M059J (cell line): ENCODE measurements around the gene SRGAP3. TPM values are rescaled to one million over a fixed set of nuclear protein-coding genes. Genes with fewer than 3 reads are reported as not detected.

ENCODE experiments used
- DNase-seq: peaks from one replicate; pipeline ENCODE4 v3.0.0-alpha.2; 2012; ENCODE audit warnings: low read depth
- total RNA-seq: library from RNA; depleted of rRNA; stranded (reverse); fragments of >200 nt; shearing (Covaris generic); gene quantifications from 2 replicates; pipeline ENCODE4 v1.2.3, GENCODE V29; 2014

Gene SRGAP3
- total RNA-seq, 1 experiment from 2014 or later = 2.6 TPM

DNA sequence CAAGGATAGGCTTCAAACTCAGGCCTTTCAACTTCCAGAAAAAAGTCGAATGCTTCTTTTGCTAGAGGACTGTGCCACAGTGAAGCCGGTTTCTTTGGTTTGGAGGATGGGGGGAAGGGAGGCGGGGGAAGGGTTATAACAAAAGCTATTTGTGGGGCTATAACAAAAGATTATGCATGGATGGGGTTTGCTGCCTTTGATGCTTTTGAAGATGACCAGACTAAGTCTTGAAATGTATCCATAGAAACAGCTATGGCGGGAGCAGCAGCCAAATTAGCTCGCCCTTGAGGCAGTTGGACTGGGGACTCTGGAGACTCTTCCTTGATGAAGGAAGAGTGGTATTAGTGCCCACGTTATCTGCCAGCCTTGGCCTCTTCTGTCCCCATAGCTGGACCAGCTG lies 47.5 kb downstream of the SRGAP3 start:
- no peak for DNase-seq

DNA sequence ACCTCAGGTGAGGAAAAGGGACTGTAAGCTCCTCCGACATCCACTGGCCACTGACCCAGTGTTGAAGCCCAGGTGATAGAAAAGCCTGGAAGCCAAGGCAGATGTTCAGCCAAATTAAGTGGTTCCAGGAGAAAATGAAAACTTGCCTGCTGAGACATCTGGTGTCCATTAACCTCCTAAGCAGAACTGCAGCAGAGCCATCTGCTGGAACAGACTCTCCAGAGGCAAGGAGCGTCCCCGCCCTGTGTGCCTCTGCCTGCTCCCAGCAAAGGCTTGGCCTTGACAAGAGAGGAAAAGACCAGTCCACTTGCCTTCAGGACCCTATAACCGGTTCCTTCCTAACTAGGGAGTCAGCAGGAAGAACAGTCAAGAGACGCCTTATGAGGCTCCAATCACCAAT lies 48.2 kb downstream of the SRGAP3 start:
- no peak for DNase-seq

DNA sequence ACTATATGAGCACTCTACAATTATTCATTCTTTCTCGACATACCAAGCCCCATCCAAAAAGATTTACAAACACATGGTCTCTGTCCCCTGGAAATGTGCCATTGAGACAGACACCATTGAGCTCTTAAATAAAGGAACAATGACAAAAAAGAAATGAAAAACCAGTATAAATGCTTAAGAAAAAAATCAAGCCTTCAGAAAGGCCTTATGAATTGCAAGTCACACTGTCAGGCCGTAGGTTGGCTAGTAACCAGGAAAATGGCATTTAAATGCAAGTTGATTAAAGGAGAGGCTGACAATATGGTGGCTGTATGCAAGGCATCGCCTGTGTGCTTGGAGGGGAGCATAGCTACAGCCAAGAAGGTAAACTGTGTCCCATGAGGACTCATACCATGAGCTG lies 49.7 kb downstream of the SRGAP3 start:
- no peak for DNase-seq

DNA sequence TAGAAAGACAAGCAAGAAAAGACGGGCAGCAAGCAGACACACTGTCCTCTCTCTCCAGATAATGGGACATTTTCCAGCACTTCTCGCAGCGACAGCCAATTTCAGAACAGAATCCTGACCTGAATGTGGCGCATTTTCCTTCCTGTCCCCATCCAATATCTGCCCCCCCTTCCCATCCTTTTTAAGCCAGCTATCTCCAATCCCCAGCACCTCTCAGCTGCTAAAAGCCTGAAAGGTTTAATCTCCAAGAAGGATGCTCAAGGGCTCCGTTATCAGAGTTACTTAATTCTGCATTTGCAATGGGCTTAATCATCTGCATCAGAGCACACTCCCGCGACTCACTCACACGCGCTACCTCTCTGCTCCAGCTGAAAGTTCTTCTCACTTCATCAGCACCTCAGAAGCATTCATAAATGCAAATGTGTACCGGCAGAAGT lies 50.5 kb downstream of the SRGAP3 start:
- no peak for DNase-seq

DNA sequence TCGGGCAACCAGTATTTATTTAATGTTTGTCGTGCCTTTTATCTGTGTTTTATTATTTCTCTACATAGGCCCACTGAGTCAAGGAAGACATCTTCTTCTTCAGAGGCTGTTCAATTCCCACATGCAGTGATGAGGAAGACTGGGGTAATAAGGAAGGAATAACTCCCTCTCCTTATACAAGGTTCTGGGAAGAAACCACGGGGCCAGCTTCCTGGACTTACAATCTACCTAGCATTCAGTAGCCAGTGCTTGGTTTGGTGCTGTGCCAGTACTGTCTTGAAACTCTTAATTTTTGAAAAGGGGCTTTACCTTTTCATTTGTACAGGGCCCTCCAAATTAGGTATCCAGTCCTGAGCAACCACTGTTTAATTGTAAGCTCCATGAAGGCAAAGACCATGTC lies 51.2 kb downstream of the SRGAP3 start:
- no peak for DNase-seq

DNA sequence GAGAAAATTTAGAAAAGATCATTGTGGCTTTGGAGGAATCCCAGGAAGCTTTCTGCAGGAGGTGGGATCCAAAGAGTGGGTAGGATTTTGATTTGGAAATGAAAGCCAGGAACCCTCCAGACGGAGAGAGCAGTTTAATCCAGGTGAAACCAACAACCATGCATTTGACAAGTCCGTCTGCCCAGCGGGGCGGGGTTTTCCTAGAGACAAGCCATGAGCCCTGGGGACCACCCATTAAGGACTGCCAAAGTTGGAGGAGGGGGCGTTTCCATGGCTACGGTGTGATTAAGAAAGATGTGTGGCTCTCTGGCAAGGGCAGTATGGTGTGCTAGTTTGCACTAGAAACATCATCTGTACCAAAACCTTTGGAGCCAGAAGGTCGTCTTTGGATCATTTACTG lies 53.4 kb downstream of the SRGAP3 start:
- no peak for DNase-seq

DNA sequence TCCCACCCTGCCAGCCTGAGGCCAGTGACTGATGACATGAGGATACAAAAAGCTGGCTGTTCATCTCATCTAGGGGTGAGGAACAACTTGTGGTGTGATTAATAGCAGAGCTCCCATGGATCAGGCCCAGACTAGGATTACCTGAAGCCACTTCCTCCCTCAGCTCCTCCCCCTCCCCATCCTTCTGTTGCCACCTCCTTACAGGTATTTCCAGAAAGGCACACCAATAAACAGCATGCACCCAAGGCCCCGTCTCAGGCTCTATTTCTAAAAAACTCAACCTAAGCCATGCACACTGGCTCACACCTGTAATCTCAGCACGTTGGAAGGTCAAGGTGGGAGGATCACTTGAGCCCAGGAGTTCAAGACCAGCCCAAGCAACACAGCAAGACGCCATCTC lies 54.1 kb downstream of the SRGAP3 start:
- no peak for DNase-seq

DNA sequence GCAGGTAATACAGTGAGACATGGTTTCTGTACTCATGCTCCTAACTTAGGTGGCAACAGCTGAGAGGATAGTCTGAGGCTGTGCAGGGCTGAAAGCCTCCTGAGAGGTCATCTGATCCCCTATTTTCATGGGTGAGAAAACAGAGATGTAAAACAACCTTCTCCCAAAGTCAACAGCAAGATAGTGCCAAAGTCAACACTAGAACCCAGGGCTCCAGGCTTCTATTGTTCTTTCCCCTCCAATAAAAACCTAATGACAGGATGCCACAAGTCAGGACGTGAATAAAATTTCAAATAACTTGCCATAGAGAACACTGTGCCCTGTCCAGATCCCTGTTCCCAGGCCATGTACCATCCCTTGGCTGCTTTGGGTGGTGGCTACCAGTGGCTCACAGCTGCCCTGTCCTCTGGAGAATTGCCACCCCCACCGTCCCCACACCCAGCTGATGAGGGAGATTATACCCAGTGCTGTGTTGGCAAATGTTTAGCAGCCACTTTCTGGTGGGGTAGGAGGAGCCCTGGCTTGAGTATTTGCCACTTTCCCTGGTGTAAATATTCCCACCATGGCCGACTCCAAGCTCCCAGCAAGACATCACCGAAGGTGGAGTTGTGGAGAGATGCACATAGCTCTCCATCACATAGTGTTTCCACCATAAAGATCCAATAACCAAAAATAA lies 54.8 kb downstream of the SRGAP3 start:
- DNase-seq = no peak

DNA sequence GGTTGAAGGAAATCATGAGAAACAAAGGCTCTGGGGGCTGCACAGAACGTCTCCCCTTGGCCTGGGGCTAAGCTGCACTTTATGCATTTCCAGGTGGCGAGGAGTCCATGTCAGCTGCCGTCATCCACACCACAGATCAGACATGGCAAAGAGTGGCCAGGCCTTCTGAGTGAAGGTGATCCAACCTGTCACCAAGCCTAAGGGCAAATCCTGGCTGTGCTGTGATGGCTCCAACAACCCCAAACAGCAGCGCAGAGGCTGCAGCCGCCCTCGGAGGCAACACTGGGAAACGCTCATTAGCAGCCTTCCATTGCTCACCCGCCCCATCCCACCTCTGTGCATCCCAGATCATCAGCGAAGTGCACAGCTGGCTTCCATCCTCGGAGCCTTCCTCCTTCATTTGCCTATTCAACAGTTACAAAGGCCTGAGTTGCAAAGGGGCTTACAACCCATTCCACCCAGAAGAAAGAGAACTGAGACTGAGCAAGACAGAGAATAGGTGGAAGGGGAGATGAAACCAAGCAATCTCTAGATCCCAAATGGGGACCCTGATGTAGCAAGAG lies 55.7 kb downstream of the SRGAP3 start:
- no peak for DNase-seq

DNA sequence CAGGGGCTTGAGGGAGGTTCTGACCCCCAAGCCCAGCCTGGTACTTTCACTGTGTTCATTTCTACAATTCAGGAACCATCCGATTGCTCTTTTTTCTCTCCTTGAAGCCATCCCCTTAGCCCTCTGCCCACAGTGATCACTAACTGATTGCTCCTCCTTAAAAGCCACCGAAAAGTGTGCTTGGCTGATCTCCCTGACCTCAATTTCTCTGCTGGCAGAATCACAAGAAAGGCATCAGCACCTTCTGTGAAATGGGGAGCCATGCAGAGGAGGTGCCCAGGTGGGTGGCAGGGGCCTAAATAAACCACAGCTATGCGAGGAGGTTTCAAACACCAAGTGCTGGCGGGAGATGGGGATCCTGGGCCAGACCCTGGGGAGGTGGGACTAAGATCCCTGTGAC lies 56.2 kb downstream of the SRGAP3 start:
- DNase-seq = no peak

DNA sequence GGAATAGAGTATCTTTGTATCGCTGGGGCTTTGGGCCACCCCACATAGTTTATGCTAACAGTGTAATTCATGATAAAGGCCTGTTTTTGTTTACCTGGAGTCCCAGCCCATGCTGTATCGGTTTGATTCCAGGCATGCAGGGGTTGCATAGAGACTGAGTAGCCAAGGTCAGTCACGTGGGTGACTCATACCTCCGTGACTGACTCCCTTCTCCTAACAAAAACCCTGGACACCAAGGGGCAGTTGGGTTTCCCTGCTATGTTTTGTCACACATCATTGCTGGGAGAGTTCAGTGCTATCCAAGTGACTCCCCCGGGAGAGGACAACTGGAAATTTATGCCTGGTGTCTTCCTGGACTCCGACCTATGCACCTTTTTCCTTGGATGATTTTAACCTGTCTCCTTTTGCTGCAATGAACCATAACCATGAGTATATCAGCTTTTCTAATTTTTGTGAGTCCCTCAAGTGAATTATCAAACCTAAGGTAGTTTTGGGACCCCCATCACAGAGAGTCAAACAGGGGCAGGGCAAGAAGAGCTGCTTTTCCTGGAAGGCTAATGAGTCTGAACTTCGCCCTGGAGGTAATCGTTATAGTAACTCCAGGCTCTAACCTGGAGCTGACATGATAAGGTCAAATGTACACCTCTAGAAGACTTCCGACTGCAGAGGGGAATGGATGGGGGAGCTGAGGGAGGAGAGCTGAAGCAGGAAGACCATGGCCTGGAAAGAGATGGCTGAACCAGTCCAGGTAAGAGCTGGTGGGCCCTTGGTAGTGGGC lies 57.0 kb downstream of the SRGAP3 start:
- DNase-seq = peak; percentile 50

DNA sequence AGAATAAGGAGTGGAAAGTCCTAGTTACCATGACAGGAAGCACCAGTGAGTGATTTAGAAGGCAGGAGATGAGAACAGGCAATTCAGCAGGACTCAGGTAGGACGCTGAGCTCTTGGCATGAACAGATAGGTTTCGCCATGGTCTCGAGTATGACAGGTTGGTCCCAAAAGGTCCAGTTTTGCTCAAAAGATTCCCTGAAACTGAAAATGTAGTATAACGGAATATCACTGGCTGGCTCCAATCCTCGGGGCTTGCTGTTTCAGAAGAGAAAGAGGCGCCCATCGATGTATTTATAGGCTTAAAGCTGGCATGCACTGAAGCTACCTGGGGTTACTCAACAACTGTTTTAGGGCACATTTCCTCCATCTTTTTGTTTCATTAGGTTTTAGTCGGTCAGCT lies 59.2 kb downstream of the SRGAP3 start:
- no peak for DNase-seq

DNA sequence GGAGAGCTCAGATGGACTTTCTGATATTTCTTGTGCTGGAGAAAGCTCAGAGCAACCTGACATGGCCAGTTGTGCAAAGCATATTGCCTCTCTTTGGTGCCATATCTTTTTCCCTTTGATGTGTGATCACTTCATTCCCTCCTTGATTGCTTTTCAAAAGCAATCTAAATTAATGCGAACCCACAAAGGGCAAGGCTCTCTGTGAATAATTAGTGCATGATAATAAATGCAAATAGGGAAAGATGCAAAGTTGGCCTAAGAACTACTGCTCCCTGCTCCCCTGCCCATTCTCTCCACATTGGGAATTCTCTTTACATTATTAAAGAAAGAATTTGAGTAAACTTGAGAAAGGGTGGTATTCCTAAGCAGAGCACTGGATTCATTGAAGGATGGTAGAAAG lies 60.9 kb downstream of the SRGAP3 start:
- no peak for DNase-seq

DNA sequence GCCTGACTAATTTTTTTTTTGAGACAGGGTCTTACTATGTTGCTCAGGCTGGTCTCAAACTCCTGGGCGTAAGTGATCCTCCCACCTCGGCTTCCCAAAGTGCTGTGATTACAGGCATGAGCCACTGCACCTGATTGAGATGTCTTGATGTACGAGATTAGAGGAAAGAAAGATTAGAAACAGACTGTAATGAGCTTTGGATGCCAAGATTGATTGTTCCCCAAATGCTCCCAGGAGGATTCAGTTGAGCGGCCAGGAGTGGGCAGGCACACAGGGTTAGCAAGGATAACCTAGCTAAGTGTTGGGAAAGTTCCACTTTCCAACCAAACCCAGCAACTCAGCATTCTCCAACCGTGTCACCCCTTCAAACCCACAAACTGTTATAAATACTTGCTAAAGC lies 63.7 kb downstream of the SRGAP3 start:
- DNase-seq = no peak

DNA sequence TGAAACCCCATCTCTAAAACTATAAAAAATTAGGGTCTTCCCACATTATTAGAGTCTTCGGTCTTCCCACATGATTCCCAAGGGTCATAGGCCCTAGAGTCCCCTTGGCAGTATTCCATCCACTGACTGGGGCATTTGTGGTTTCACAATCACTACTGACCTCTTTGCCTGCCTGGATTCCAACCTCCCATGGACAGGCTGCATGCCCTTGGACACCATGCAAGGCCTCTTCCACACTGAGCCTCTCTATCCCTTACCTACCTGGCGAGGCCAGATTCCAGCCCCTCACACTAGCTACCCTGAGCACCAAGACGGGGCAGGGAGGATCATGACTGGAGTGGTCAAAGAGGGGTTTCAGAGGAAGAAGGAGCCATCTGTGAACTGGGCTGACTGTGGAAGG lies 64.4 kb downstream of the SRGAP3 start:
- no peak for DNase-seq

DNA sequence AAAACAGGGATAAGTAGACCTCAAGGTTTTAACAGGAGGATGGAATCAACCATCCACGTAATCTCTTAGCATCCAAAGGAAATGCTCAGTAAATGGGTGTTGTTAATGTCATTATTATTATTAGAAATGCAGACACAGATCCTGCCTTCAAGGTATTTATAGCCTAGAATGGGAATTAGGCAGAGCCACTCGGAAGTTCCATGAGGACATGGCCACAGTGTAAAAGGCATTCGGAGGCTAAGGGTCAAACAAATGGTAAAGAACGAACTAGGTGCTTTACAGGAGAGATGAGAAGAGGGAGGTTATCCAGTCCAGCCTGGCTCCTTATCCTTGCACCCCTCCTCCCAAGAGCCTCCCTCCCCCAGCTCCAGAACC lies 65.0 kb downstream of the SRGAP3 start:
- no peak for DNase-seq

DNA sequence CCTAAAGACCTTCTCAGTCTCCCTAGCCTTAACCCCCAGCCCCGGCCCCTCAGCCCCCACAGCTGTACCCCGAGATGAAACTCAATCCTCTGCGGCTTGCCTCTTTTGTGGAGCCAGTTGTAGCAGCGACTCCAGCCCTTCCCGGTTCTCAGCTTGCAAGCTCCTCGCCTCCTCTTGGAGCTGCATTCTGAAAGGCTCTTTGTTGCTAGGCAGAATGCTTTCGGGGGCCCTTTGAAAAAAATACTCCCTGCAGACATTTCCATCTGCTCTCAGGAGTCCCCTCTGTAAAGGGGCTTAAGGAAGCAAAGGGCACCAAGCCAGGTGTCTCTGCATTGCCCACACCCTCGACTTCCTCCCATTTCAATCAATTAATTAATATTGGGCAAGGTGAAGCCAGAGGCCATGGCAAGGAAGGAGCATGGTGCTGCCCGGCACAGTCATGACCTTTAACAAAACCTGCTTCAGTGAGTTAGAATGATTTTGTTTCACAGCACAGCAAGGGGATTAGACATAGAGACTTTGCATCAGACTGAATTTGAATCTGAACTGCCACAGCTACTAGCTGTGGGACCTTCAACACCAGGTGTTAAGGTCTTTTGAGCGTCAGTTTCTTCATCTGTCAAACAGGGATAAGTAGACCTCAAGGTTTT lies 65.5 kb downstream of the SRGAP3 start:
- DNase-seq = no peak

DNA sequence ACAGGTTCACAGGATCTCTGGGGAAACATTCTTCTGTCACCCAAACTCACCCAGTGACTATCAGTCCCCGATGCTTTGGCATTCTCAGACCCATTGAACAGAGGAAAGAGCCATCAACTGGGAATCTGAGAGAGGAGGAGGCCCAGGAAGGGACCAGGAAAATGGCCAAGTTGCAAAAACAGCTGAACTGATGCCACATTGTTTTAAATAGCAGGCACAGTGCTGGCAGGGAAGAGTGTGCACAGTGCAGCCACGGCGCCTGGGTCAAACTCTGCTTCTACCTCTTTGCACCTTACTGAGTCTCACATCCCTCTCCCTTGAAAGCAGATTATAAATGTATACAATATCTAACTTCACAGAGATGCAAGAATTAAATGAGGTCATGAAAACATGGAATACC lies 66.4 kb downstream of the SRGAP3 start:
- no peak for DNase-seq

DNA sequence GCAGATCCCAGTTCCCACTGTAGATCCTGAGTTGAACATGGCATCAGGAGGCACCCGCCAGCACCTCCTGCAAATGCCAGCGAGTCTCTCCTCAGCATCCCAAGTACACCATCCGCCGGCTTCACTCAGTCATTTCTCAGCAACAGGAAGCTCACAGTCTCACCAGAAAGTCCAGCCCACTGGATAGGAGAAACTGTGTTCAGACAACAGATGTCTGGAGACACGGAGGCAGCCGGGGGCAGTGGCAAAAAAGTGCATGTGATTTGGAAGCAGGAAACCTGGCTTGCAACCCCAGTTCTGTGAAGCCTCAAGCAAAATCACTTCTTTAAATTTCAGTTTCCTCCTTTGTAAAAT lies 68.7 kb downstream of the SRGAP3 start:
- DNase-seq = no peak

DNA sequence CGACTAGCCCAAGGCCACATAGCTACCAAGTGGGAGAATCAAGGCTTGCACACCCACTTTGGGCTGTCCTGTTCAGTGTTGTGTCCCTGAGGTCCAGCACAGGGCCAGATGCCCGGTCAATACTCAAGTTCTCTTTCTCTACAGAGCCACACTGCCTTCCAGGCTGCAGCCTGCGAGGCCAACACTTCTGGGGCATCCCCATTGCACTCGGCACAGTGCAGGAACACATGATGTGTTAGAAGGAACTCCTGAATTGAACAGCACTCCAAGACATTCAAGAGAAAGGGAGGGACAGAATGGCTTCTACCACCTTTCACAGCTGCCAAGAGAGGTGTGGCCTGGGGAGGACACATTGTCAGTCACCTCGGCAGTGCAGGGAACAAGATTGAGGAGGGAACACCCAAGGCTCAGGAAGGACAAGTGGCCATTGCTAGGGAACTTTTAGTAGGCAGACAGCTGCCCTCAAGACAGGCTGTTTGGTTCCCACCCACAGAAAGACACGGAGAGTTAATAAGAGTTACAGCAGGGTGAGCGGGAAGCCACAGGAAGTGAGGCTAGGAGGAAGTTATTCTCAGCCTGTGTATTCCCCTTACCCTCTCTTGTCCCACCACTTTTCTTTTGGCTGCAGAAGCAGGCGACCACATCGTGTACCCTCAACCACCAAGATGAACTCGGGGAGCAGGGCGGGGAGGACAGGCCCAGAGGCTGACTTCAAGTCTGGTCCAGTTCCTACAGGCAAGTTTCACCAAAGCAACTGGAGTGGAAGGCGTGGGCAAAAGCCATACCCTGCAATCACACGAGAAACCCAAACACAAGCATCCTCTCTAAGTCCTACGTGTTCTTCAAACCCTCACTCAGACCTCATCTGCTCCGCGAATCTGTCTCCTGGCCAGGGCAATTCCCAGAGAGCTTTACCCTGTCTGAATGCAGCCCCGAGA lies 69.4 kb downstream of the SRGAP3 start:
- DNase-seq = no peak

DNA sequence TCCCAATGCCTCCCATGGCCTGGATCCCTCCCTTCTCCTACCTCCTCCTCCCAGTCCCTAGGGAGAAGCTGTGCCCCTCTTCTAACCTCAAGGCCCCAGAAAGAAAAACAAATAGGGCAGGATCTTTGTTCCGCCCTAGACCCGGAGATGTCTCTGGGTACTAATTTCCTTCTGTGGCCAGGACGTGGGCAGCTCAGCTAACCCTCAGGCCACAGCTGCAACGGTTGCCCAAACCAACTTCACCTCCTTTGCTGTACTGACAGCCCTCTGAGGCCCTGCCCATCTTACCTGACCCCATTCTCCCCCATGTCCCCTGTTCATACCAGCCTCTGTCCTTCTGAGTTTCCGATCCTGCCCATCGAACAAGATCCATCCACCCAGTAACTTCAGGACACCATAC lies 70.7 kb downstream of the SRGAP3 start:
- DNase-seq = no peak

DNA sequence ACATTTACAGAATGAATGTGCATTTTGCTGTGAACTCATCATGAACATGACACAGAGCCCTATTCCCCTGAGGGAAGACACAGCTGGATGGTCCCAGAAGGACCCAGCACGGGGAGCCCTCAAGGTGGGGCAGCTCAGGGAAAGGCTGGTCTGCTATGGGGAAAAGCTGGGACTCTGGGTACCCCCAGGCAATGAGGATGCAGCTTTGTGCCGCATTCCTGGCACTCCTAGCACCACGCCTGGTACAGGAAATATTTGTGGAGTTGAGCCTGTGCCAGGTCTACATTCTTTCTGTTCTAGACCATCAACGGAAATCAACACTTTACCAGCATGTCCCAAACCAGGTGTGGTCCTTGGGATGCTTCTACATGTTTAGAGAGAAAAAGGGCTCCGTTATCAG lies 74.0 kb downstream of the SRGAP3 start:
- peak; percentile 78 for DNase-seq
